ENCODE results near the gene FHL2. TPM values are rescaled to one million over a fixed set of nuclear protein-coding genes. Genes with fewer than 3 reads are reported as not detected.
A peak's percentile ranks its signal among the peaks of the same experiment; 100 is the strongest.

The FHL2 gene
- total and polyA plus RNA-seq, 2 experiments from 2014 or later = 17.9 to 18.8 TPM

GRCh38 chr2:105336786-105337121, 62.1 kb downstream of the FHL2 start:
- H4K20me1 ChIP-seq (ENCODE audit: insufficient read depth, poor library complexity, severe bottlenecking) = no peaks in the 10 kb centered on the region
- peaks cover 17% of the 10 kb centered on the region for H3K4me1 ChIP-seq (ENCODE audit: insufficient read depth)
- H3K4me2 ChIP-seq = peak overlapping the region; percentile 87
- H3K4me3 ChIP-seq = peak overlapping the region; percentile 49
- H3K9me2 ChIP-seq (replicated peaks; ENCODE audit: insufficient read depth) = no peaks in the 10 kb centered on the region
- no peak for DNase-seq (ENCODE audit: low spot score)
- H3K36me3 ChIP-seq (replicated peaks; ENCODE audit: insufficient read depth, low read depth) = no peaks in the 10 kb centered on the region
- H2AFZ ChIP-seq = peak overlapping the region; percentile 77
- 2% methylated on average over 7 of the region's 7 CpGs for WGBS (ENCODE audit: low lambda C conversion rate, missing lambda C conversion rate)
- no peaks in the 10 kb centered on the region for H3K9me3 ChIP-seq (ENCODE audit: low read depth)
- H3K27ac ChIP-seq = peak overlapping the region; percentile 98
- no peaks in the 10 kb centered on the region for H3K27me3 ChIP-seq
- H3K79me2 ChIP-seq = peaks cover 48% of the 10 kb centered on the region
- TF ChIP-seq EZH2 (IDR thresholded peaks at IDR 0.05; ENCODE audit: borderline replicate concordance) (no peak), CTCF (IDR thresholded peaks at IDR 0.05; ENCODE audit: poor library complexity) (no peak), EZH2phosphoT487 (IDR thresholded peaks at IDR 0.05; ENCODE audit: low read depth, severe bottlenecking, unreplicated experiment) (no peak)

GRCh38 chr2:105335469-105335868, 63.4 kb downstream of the FHL2 start:
- 93% methylated on average over 2 of the region's 2 CpGs for WGBS (ENCODE audit: low lambda C conversion rate, missing lambda C conversion rate)
- Histone ChIP-seq H3K9me3 (ENCODE audit: low read depth) (no peaks in the 10 kb centered on the region), H3K27ac (no peak overlapping the region), H3K36me3 (replicated peaks; ENCODE audit: insufficient read depth, low read depth) (no peaks in the 10 kb centered on the region), H2AFZ (no peak overlapping the region), H4K20me1 (ENCODE audit: insufficient read depth, poor library complexity, severe bottlenecking) (no peaks in the 10 kb centered on the region), H3K4me3 (no peak overlapping the region), H3K9me2 (replicated peaks; ENCODE audit: insufficient read depth) (no peaks in the 10 kb centered on the region), H3K4me2 (no peak overlapping the region), H3K79me2 (peaks cover 49% of the 10 kb centered on the region), H3K27me3 (no peaks in the 10 kb centered on the region), H3K4me1 (ENCODE audit: insufficient read depth) (peaks cover 22% of the 10 kb centered on the region)
- no peak for DNase-seq (ENCODE audit: low spot score)
- no peak for TF ChIP-seq CTCF (IDR thresholded peaks at IDR 0.05; ENCODE audit: poor library complexity)
- TF ChIP-seq EZH2phosphoT487 (IDR thresholded peaks at IDR 0.05; ENCODE audit: low read depth, severe bottlenecking, unreplicated experiment) = no peak
- no peak for TF ChIP-seq EZH2 (IDR thresholded peaks at IDR 0.05; ENCODE audit: borderline replicate concordance)

- Histone ChIP-seq H3K4me1 (ENCODE audit: insufficient read depth) (peaks cover 26% of the 10 kb centered on the region), H3K4me3 (no peak overlapping the region), H4K20me1 (ENCODE audit: insufficient read depth, poor library complexity, severe bottlenecking) (no peaks in the 10 kb centered on the region), H3K27me3 (no peaks in the 10 kb centered on the region), H3K4me2 (no peak overlapping the region), H3K27ac (no peak overlapping the region), H3K36me3 (replicated peaks; ENCODE audit: insufficient read depth, low read depth) (no peaks in the 10 kb centered on the region), H3K9me3 (ENCODE audit: low read depth) (no peaks in the 10 kb centered on the region), H3K79me2 (peaks cover 40% of the 10 kb centered on the region), H3K9me2 (replicated peaks; ENCODE audit: insufficient read depth) (no peaks in the 10 kb centered on the region), H2AFZ (no peak overlapping the region)
- DNase-seq (ENCODE audit: low spot score) = no peak
- 67% methylated on average over 4 of the region's 4 CpGs for WGBS (ENCODE audit: low lambda C conversion rate, missing lambda C conversion rate)
- TF ChIP-seq EZH2phosphoT487 (IDR thresholded peaks at IDR 0.05; ENCODE audit: low read depth, severe bottlenecking, unreplicated experiment) = no peak
- TF ChIP-seq EZH2 (IDR thresholded peaks at IDR 0.05; ENCODE audit: borderline replicate concordance) = no peak
- TF ChIP-seq CTCF (IDR thresholded peaks at IDR 0.05; ENCODE audit: poor library complexity) = no peak
Measured at GRCh38 chr2:105334211-105334610, 64.6 kb downstream of the FHL2 start.

Data from hepatocyte (in vitro differentiated cells).